B cell (primary cell): ENCODE results near the gene TFF2. TPM values are rescaled to one million over a fixed set of nuclear protein-coding genes. Genes with fewer than 3 reads are reported as not detected.
A peak's percentile ranks its signal among the peaks of the same experiment; 100 is the strongest.

Source experiments
- ATAC-seq: fragments of 200-7000 bp; cut with Tn5 transposase; one replicate; pipeline ENCODE4 v1.10.0; 2021; ENCODE audit warnings: low read depth, mild to moderate bottlenecking, moderate number of reproducible peaks, moderate library complexity
- CTCF ChIA-PET: fragments of 350-600 bp; sonication (Branson Sonifier 250); formaldehyde crosslinking; loops from one replicate; lab custom pipeline; 2021; ENCODE audit warnings: antibody characterized with exemption, inconsistent platforms; lab: Charles Lee
- POLR2A ChIA-PET: fragments of 350-600 bp; sonication (Branson Sonifier 250); formaldehyde crosslinking; loops from one replicate; lab custom pipeline; 2021; ENCODE audit warnings: antibody characterized with exemption; lab: Charles Lee
- DNase-seq: peaks from one replicate; pipeline ENCODE4 v3.0.0; 2013
- H2AFZ ChIP-seq: 2 replicates; pipeline ENCODE4 v1.6.1; 2012; ENCODE audit warnings: mild to moderate bottlenecking, low read depth, low read length; ENCODE audit not compliant: insufficient read depth, poor library complexity, severe bottlenecking
- H3K27ac ChIP-seq, 2 donors: 1 replicate in 1 of 2; 2 replicates in 1 of 2; pipeline ENCODE4 v1.5.1; 2012 to 2013; ENCODE audit warnings: low read length in 2 of 2, mild to moderate bottlenecking in 2 of 2, moderate library complexity in 1 of 2
- H3K27me3 ChIP-seq, 4 experiments: fragments of 200-600 bp in 1 of 4; sonication (generic) in 1 of 4; replicated peaks in 1 of 4; 1 replicate in 2 of 4; 2 replicates in 2 of 4; pipeline versions ENCODE4 v1.6.1 to v1.7.0; 2013 to 2016; ENCODE audit warnings: low read length in 3 of 4, mild to moderate bottlenecking in 2 of 4, mixed read lengths in 1 of 4, moderate library complexity in 1 of 4; ENCODE audit not compliant: insufficient read depth in 4 of 4, control insufficient read depth in 3 of 4; ENCODE audit errors: control extremely low read depth in 1 of 4
- H3K36me3 ChIP-seq, 2 experiments: replicated peaks in 1 of 2; 1 replicate in 1 of 2; 2 replicates in 1 of 2; pipeline versions ENCODE4 v1.6.1 to v1.7.1; 2013; ENCODE audit warnings: low read length in 1 of 2; ENCODE audit not compliant: insufficient read depth in 2 of 2, control insufficient read depth in 1 of 2; ENCODE audit errors: control extremely low read depth in 1 of 2, extremely low read depth in 1 of 2
- H3K4me1 ChIP-seq, 2 donors: fragments of 200-600 bp in 1 of 2; sonication (generic) in 1 of 2; 1 replicate in 1 of 2; 2 replicates in 1 of 2; pipeline versions ENCODE4 v1.5.1 to v1.6.1; 2013 to 2017; ENCODE audit warnings: low read length in 2 of 2; ENCODE audit not compliant: control insufficient read depth in 2 of 2, insufficient read depth in 2 of 2
- H3K4me2 ChIP-seq: replicated peaks from 2 replicates; pipeline ENCODE3; 2012; ENCODE audit warnings: mild to moderate bottlenecking, low read depth, low read length; ENCODE audit not compliant: poor library complexity, severe bottlenecking
- H3K4me3 ChIP-seq, 5 experiments: fragments of 200-600 bp in 1 of 5; sonication (generic) in 1 of 5; 1 replicate in 3 of 5; 2 replicates in 2 of 5; pipeline versions ENCODE4 v1.5.1 to v1.7.0; 2011 to 2016; ENCODE audit warnings: low read length in 4 of 5, mild to moderate bottlenecking in 4 of 5, low read depth in 2 of 5, control low read depth in 1 of 5, moderate library complexity in 1 of 5; ENCODE audit not compliant: insufficient read depth in 1 of 5; ENCODE audit errors: control extremely low read depth in 1 of 5, extremely low read depth in 1 of 5
- H3K79me2 ChIP-seq: fragments of 200-600 bp; sonication (generic); one replicate; pipeline ENCODE4 v1.6.0; 2016; ENCODE audit warnings: low read length; ENCODE audit not compliant: control insufficient read depth, insufficient read depth
- H3K9ac ChIP-seq: fragments of 200-600 bp; sonication (generic); 2 replicates; pipeline ENCODE4 v1.6.1; 2017; ENCODE audit warnings: mild to moderate bottlenecking, low read length, moderate library complexity
- H3K9me3 ChIP-seq, 3 donors: one replicate each; pipeline versions ENCODE4 v1.6.1 to v1.7.1; 2013; ENCODE audit warnings: low read length in 2 of 3; ENCODE audit not compliant: control insufficient read depth in 2 of 3, insufficient read depth in 1 of 3; ENCODE audit errors: control extremely low read depth in 1 of 3
- H4K20me1 ChIP-seq: 2 replicates; pipeline ENCODE4 v1.6.0; 2012; ENCODE audit warnings: mild to moderate bottlenecking, low read length; ENCODE audit not compliant: insufficient read depth, control insufficient read depth, poor library complexity, severe bottlenecking
- H3K27ac Mint-ChIP-seq: one replicate; pipeline ENCODE4 v1.8.0; 2021; ENCODE audit warnings: mixed read lengths
- H3K27me3 Mint-ChIP-seq: one replicate; pipeline ENCODE4 v1.8.0; 2021; ENCODE audit warnings: mixed read lengths
- H3K4me1 Mint-ChIP-seq: one replicate; pipeline ENCODE4 v1.8.0; 2021; ENCODE audit warnings: mixed read lengths
- H3K4me3 Mint-ChIP-seq: one replicate; pipeline ENCODE4 v1.8.0; 2021; ENCODE audit warnings: mixed read lengths
- H3K9me3 Mint-ChIP-seq: one replicate; pipeline ENCODE4 v1.8.0; 2022; ENCODE audit warnings: mixed read lengths; ENCODE audit not compliant: insufficient read depth
- CTCF ChIP-seq: fragments of 200-600 bp; IDR thresholded peaks from one replicate; pipeline ENCODE4 v1.8.0; 2022; ENCODE audit warnings: antibody characterized with exemption, mild to moderate bottlenecking
- EZH2 ChIP-seq: IDR thresholded peaks from 2 replicates; pipeline ENCODE4 v1.6.1; 2012; ENCODE audit warnings: borderline replicate concordance, low read depth, mild to moderate bottlenecking, moderate library complexity, low read length; ENCODE audit not compliant: insufficient read depth, poor library complexity, severe bottlenecking
- WGBS: methylation state at CpG from one replicate; pipeline ENCODE4 v1.1.5; 2013; ENCODE audit warnings: missing lambda C conversion rate; ENCODE audit not compliant: insufficient coverage; 5-methylcytosine and 5-hydroxymethylcytosine counted together
- intact Hi-C: fragments of 100-400 bp; cut with micrococcal nuclease; formaldehyde crosslinking; loops from one replicate; pipeline ENCODE4 v1.10.0; 2022
- polyA minus RNA-seq: library from RNA; depleted of rRNA, polyadenylated mRNA; stranded (reverse); fragments of >200 nt; gene quantifications from 2 replicates; pipeline ENCODE4 v1.2.3, GENCODE V29; 2012
- polyA plus RNA-seq: library from polyadenylated mRNA; depleted of rRNA; stranded (reverse); fragments of >200 nt; gene quantifications from 2 replicates; pipeline ENCODE4 v1.2.3, GENCODE V29; 2012
- total RNA-seq, 2 donors: library from RNA; stranded (reverse); fragments of 120-200 nt in 1 of 2; gene quantifications; 1 replicate in 1 of 2; 2 replicates in 1 of 2; pipeline versions ENCODE4 v1.2.3 to v1.2.4, GENCODE V29; 2013 to 2022

The TFF2 gene, protein sequence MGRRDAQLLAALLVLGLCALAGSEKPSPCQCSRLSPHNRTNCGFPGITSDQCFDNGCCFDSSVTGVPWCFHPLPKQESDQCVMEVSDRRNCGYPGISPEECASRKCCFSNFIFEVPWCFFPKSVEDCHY
- total RNA-seq (not detected in 2 replicates), polyA plus RNA-seq (not detected in 2 replicates), polyA minus RNA-seq (not detected in 2 replicates)
- total RNA-seq (2013) = not detected

DNA sequence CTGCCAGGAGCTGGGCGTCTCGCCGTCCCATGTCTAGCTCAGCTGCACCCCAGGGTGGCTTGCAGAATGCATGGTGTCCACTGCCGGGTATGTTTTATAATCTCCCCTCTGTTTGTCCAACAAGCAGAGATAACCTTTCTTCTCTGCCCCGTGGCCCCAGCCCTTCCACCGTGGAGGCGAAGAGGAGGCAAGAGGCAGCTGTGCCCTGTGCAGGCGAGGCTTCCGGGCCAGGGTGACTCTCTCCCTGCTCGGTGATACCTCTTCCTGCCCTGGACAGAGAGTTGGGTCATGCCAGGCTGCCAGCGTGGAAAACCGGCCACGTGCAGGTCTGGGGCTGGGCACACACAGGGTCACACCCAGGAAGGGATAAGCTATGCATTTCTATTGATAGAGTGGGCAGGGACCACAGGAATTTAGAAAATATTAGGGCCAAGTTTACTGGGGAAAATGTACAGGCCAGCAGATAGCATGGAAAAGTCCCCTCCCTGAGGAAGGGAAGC is at the start of gene TFF2:
TFF2 (minus strand) TSS at position 68 of the 500 bp plus-strand sequence; CDS start at position 31, 37 bp downstream.
- DNase-seq = no peak
- H3K4me3 Mint-ChIP-seq = no peak within 1 kb of the TSS
- TF ChIP-seq CTCF (no peak), EZH2 (no peak)

DNA sequence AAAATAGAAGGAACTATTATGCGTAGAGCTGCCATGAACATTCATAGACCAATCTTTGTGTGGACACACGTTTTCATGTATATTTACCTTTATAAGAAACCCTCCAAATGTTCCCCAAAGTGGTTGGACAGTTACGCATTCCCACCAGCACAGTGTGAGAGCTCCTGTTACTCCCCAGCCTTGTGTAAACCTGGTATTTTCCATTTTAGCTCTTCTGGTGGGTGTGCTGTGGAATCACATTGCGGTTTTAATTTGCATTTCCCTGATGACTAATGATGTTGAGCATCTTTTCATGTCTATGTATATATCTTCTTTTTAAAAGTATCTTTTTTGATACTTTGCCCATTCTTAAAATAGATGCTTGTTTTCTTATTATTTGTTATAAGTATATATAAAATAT is 49.7 kb upstream of the TFF2 start:
- intact Hi-C loops = no loop called here
- Histone ChIP-seq H3K27me3 (peaks cover 0 to under 1% (median 0%) of the 10 kb centered on the region in 4 experiments), H4K20me1 (no peaks in the 10 kb centered on the region), H3K27ac (no peak overlapping the region), H3K4me1 (peaks cover 4 to 5% of the 10 kb centered on the region in 2 donors), H3K36me3 (no peaks in the 10 kb centered on the region), H2AFZ (no peak overlapping the region), H3K4me3 (no peak overlapping the region), H3K9ac (no peak overlapping the region), H3K4me2 (no peak overlapping the region), H3K9me3 (peaks cover 0 to 3% (median 2%) of the 10 kb centered on the region in 3 donors), H3K79me2 (no peaks in the 10 kb centered on the region)
- Mint-ChIP-seq H3K4me3 (no peak overlapping the region), H3K27ac (no peak overlapping the region), H3K27me3 (peaks cover 5% of the 10 kb centered on the region), H3K4me1 (peaks cover 22% of the 10 kb centered on the region), H3K9me3 (peaks cover 9% of the 10 kb centered on the region)
- ChIA-PET POLR2A (no interaction called here), CTCF (interaction anchor here (1.1 kb wide), 1 partner anchor 9 kb away, joined by 3 read pairs; no protein-coding TSS in a partner anchor)
- TF ChIP-seq CTCF (no peak), EZH2 (no peak)
- ATAC-seq = peak; percentile 41
- 93% methylated on average over 2 of the region's 4 CpGs for WGBS
- no peak for DNase-seq

More for the DNA sequence above, at the start of gene TFF2:
- ChIA-PET POLR2A (no interaction called here), CTCF (no interaction called here)
- Histone ChIP-seq H4K20me1 (no peaks in the 10 kb centered on the region), H3K9me3 (peaks cover 6 to 12% (median 10%) of the 10 kb centered on the region in 3 donors), H2AFZ (no peak within 1 kb of the TSS), H3K27ac (no peak within 1 kb of the TSS), H3K9ac (no peak within 1 kb of the TSS), H3K4me3 (no peak within 1 kb of the TSS), H3K36me3 (no peaks in the 10 kb centered on the region), H3K27me3 (peaks cover 0 to 11% (median 1%) of the 10 kb centered on the region in 4 experiments), H3K4me1 (no peaks in the 10 kb centered on the region), H3K4me2 (no peak within 1 kb of the TSS), H3K79me2 (no peaks in the 10 kb centered on the region)
- Mint-ChIP-seq H3K27me3 (peaks cover 25% of the 10 kb centered on the region), H3K4me1 (no peaks in the 10 kb centered on the region), H3K27ac (no peak within 1 kb of the TSS), H3K9me3 (peaks cover 10% of the 10 kb centered on the region)
- 91% methylated on average over 13 of the region's 13 CpGs for WGBS
- no peak for ATAC-seq
- intact Hi-C loops = no loop called here
